LNCaP clone FGC (cell line): ENCODE data around the gene ECE1.

Experiments
- DNase-seq: peaks from one replicate; pipeline ENCODE4 v3.0.0-alpha.2; 2011; ENCODE audit warnings: low read depth
- H3K4me3 ChIP-seq: 2 replicates; pipeline ENCODE4 v1.5.1; 2011; ENCODE audit warnings: mild to moderate bottlenecking, low read depth, low read length, control low read depth
- TF ChIP-seq, protein P1 (sequence below): IDR thresholded peaks from 2 replicates; pipeline ENCODE4 v1.5.1; 2012; ENCODE audit warnings: mild to moderate bottlenecking; ENCODE audit not compliant: control insufficient read depth, insufficient read depth; ENCODE audit errors: extremely low read depth

Gene ECE1

DNA sequence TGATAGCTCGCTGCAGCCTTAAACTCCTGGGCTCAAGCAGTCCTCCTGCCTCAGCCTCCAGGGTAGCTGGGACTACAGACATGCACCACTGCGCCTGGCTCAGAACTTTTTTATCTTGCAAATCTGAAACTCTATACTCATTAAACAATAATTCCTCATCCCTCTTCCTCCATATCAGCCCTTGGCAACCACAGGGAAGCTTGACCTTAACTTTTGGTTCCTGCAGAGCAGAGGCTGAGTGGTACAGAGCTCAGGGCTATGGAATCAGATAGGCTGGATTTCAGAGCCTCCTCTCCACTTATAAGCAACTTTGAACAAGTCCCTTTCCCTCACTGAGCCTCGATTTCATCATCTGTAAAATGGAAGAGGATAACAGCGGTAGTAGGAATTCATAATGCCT is 47.4 kb downstream of the ECE1 start:
- DNase-seq: no peak

DNA sequence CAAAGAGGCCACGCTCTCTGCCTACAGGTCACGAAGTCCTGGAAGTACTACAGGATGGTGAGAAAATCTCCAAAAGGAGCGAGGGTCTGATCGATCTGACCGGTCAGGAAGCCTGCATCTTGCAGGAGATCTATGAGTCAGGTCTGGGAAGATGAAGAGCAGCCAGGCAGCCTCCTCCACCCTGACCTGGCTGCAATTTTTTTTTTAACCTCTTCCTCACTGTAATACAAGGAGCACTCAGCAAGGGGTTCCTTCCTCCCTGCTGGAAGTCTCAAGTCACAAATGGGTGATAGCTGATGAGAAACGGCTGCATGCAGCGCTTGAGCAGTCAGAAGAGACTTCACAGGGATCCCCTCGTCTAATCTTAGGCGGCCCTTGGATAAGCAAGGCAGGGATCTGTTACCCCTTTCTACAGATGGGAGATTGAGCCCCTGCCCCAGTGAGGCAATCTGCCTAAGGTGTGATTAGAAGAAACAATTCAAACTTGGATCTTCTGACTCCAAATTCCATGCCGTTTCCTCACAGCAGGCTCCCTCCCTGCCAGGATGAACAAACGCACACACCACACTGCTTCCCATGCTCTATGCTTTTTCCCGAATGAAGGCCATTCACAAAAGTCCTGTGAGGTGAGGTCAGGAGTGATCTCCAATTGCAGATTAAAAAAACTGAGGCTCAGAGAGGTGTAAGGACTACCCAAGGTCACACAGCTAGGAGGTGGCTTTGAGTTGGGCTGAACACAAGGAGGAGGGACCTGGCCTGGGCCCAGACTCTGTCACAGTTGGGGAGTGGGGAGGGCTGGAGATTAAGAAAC is 48.3 kb downstream of the ECE1 start:
- no peak for DNase-seq
- TF ChIP-seq, protein P1, sequence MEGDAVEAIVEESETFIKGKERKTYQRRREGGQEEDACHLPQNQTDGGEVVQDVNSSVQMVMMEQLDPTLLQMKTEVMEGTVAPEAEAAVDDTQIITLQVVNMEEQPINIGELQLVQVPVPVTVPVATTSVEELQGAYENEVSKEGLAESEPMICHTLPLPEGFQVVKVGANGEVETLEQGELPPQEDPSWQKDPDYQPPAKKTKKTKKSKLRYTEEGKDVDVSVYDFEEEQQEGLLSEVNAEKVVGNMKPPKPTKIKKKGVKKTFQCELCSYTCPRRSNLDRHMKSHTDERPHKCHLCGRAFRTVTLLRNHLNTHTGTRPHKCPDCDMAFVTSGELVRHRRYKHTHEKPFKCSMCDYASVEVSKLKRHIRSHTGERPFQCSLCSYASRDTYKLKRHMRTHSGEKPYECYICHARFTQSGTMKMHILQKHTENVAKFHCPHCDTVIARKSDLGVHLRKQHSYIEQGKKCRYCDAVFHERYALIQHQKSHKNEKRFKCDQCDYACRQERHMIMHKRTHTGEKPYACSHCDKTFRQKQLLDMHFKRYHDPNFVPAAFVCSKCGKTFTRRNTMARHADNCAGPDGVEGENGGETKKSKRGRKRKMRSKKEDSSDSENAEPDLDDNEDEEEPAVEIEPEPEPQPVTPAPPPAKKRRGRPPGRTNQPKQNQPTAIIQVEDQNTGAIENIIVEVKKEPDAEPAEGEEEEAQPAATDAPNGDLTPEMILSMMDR: no peak
- no peak overlapping the region for H3K4me3 ChIP-seq

More for the DNA sequence above, 47.4 kb downstream of the ECE1 start:
- TF ChIP-seq, protein P1: no peak
- H3K4me3 ChIP-seq: no peak overlapping the region

DNA sequence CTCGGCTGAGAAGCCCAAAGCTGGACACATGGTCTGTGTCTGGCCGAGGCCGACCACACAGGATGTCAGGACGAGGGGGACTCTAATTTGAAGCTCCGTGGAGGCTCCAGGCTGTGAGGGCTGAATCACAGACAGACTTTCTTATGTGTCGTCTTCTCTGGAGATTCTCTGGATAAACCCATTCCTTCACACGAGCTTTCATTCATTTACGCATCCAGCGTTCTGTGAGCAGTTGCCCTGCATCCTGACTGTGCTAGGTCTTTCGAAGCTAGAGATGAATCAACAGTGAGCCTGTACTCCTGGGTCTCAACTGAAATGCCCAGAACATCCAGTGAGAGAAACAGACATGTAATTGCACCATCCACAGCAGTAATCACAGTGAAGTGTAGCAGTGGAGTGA is 49.6 kb downstream of the ECE1 start:
- DNase-seq: no peak
- no peak overlapping the region for H3K4me3 ChIP-seq
- TF ChIP-seq, protein P1: no peak

DNA sequence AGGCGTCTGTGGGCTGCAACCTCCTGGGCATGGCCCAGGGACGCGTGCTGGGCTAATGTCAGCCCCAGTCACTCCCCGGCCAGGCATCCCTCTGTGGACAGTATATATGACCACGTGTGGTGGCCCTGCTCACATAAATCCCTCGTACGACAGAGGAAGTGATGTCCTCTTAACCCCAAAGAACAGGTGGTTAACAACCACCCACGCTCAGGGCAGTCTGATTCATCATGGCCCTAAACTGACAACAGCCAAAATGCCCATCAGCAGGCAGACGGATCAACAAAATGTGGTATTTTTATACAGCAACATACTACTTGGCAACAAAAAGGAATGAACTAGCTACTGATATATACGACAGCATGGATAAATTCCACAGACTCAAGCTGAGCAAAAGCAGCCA is 51.0 kb downstream of the ECE1 start:
- H3K4me3 ChIP-seq: no peak overlapping the region
- DNase-seq: no peak
- TF ChIP-seq, protein P1: no peak

DNA sequence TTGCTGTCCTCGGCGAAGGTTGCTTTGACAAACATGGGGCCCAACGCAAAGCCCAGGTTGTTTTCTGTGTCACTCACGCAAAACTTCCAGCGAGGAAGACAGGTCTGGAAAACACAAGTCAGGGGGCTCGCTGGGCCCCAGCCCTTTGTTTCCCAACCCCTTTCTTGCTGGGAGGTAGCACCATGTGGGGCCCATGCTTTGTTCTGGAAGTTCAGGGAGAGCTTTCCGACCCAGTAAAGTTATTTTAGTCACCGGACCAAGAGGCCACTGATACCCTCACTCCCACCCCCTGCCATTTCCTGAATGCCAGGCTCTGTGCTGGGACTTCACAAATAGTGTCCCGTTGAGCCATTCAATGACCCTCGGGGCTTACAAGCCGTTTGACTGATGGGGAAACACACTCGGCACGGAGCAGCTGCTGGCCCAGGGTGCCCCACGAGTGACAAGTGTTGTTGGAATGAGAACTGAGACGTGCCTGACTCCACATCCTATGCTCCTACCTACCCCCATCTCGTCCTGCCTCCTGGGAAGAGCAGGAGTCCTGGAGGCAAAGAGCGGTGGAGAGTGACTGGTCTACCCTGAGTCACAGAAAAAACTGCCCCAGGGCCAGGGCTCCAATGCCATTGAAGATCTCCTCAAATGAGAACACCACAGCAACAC is 52.0 kb downstream of the ECE1 start:
- no peak overlapping the region for H3K4me3 ChIP-seq
- DNase-seq: no peak
- TF ChIP-seq, protein P1: no peak

DNA sequence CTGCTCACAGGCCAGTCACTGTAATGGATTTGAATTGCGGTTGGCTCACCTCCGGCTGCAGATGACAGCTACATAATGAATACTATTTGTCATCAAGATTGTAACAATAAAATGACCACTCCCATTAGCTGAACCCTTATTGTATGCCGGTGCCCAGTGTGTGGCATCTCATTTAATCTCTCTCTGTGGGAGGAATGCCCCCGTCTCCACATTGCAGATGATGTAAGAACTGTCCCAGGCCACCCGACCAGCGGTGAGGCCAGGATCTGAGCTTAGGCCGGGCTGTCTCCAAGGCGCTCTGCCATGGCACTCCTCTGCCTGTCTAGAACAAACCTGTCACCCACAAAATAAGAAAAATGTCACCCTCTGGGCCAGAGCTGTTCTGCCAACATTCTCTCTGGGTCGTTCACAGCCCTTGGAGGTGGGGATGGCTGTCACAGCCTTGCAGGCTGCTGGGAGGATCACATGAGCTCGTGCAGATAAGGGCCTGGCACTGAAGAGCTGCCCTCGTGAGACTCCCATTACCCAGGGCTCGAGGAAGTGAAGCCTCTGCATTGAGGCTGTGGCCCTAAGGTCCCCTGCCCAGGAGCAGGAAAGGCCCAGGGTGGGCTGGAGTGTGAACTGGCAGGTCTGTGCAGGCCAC is 52.7 kb downstream of the ECE1 start:
- TF ChIP-seq, protein P1: no peak
- no peak for DNase-seq
- H3K4me3 ChIP-seq: no peak overlapping the region

DNA sequence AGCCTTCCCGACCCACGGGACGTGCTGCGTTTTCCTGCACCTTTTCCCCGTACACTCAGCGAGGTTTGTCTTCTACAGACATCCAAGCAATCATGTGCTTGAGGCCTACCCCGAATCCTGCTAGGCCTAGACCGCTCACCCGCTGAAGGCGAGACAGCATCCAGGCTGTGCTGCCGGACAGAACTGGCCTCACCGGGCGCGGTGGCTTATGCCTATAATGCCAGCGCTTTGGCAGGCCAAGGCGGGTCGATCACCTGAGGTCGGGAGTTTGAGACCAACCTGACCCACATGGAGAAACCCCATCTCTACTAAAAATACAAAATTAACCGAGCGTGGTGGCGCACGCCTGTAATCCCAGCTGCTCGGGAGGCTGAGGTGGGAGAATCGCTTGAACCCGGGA is 54.1 kb downstream of the ECE1 start:
- no peak overlapping the region for H3K4me3 ChIP-seq
- TF ChIP-seq, protein P1: no peak
- no peak for DNase-seq
